CMK (cell line): ENCODE measurements around the gene CMTR1.

Experiments
- DNase-seq: peaks from one replicate; pipeline ENCODE4 v3.0.0-alpha.2; 2010; ENCODE audit warnings: low read depth

The CMTR1 gene

GRCh38 chr6:37512400-37513011, 79.5 kb downstream of the CMTR1 start:
- no peak for DNase-seq

- no peak for DNase-seq
These were observed 80.1 kb downstream of the CMTR1 start for GRCh38 chr6:37513155-37513554.

DNA sequence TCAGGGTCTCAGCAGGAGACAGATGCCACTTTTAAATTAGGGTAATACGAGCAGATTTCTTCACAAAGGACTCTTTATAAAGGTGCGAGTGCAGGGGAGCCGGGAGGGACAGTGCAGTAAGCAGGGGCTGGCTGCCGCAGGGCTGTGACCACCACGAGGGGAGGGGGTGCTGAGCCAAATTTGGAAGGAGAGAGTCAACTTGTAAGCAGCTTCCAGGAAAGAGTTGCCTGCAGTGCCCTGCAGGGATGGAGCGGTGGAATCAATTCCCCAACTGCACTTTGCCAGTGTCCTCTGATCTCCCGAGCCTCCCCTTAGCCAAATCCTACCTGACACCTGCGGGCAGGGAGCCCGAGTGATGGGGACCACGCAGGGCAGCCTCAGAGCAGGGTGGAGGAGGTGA, 80.6 kb downstream of the CMTR1 start:
- DNase-seq, result no peak

GRCh38 chr6:37514321-37514771, 81.3 kb downstream of the CMTR1 start:
- DNase-seq, result no peak

- no peak for DNase-seq
These were observed 81.8 kb downstream of the CMTR1 start for GRCh38 chr6:37514837-37515236.

DNA sequence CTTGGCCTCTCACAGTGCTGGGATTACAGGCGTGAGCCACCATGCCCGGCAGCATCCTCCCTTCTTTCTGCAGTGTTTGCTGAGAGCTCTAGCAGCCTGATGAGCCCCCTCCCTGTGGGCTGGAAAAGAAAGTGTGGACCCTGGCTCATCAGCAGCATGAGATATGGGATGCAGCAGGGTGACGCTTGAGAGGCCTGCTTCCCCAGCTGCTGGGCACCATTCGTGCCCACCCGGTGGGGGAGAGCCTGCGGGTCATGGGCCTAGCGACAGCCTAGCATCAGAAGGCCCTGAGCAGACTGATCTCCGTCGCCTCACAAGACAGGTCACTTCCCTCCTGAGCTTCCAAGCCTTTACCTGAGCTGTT, 82.7 kb downstream of the CMTR1 start:
- no peak for DNase-seq

DNA sequence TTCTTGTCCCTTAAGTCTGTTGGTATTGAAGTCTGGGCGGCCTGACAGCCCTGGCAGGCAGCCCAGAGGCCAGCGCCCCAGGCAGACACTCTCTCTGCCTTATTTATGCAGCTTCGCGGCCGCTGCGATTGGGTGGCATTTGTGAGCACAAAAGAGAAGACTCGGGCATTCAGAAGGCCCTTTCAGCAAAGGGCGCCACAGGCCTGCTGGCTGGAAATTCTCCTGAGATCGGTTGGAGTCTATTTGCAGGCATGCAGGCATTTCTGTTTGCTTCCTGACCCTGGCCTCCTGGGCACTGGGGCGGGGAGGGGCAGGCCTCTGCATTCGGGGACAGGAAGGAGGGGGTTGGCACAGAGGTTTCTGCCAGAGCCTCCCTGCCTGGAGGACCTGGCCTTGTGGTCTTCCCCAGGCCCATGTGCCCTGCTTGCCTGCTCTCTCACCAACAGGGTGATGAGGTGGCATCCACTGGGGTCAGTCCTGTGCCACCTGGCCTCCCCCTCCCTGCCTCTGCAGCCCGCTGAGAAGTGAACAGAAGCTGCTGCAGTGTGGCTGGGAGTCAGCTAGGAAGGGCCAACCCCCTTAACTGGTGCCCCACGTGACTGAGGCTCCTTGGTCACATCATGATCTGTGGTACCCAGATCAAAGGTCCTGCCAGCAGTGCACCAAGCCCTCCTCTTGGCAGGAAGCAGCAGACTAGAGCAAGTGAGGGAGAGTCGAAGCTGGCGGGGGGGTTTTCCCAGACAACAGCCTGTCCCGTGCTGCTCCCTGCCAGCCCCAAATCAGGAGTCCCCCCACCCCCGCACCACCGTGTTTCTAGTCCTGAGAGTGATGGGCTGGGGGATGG, 83.3 kb downstream of the CMTR1 start:
- DNase-seq, result no peak

DNA sequence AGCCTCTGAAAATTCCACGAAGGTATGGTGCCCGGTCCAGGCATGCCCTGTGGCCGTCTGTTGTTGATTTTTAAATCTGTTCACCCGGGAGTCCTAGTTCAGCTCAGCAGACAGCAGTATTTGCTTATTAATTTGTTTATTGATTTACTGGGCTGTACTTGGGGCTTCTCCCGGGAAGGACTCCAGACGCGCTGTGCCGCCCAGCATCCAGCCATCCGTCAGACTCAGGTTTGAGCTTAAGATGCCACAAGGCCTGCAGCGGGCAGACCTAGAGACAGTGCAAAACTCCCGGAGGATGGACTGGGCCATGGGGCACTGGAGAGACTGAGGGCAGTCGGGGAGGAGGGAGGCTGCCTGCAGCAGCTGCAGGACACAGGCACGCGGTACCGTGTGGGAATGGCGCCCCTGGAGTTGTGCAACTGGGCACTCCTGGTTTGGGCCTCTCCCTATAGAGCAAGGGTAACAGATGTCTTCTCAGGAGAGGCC, 83.9 kb downstream of the CMTR1 start:
- DNase-seq, result no peak

- no peak for DNase-seq
These were observed 84.4 kb downstream of the CMTR1 start for GRCh38 chr6:37517411-37517812.

DNA sequence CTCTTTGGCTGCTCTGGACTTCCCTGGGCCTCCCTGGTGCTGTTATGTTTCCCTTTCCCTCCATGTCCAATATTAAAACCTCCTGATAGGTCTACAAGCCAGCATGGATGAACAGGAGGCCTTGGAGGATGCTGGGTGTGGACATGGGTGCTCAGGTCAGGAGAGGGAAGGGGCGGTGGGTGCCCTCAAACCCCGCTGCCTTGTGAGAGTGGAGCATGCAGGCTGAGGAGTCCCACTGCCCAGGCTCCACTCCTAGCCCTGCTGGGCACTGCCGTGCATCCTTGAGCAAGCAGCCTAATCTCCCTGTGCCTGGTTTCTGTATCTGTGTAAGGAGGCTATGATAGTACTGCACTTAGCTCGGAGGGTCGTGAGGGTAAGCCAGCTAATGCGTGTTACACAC, 85.1 kb downstream of the CMTR1 start:
- DNase-seq, result no peak

DNA sequence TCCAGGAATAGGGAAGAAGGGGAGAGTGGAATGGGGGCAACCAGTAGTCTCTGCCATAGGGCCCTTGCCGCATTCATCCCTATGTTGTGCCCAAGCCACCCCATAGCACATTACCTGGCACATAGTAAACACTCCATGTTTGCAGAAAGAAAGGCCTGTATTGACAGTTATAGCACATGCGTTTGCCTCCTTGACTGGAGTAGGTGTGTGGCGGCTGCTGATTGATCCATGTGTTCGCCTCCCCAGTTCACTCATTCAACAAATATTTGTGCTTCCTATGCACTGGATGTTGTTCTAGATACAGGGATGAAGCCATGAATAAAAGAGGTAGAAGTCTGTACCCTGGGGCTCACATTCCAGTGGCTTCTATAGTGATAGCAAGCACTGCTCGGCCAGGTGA, 86.4 kb downstream of the CMTR1 start:
- DNase-seq, result no peak

DNA sequence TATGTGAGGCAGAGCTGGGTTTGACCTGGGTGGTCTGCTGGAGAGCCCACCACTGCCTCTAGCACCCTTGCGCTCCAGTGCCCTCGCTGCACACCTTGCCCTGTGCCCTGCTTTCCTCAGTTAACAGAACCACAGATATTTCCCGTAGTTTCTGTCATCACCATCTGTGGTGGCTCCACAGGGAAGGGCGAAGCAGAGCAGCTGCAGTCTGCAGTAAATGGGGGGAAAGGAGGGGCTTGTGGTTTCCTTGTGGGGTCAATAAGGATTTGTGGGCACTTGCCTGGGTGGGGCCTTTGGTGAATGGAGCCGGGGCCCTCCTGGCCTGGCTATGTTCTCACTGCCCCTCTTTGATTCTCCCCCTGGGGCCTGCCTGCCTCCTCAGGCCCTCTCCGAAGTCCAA, 87.9 kb downstream of the CMTR1 start:
- no peak for DNase-seq

GRCh38 chr6:37521674-37522073, 88.7 kb downstream of the CMTR1 start:
- no peak for DNase-seq

DNA sequence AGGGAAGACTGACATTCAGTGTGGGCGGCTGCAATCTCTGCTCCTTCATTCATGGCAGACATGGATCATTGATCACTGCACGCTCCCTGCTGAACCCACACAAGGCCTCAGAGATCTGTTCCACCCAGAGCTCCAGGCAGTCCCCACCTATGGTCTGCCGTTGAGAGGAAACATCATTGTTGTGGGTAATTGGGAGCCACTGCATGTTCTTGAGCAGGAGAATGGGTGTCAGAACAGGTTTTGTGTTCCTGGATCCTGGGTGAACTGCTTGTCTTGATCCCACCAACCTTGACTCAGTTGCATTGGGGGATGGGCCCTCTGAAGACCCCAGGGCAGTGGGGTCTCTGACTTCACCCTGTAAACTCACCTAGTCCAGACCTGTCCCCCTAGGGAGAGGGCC, 89.8 kb downstream of the CMTR1 start:
- no peak for DNase-seq

DNA sequence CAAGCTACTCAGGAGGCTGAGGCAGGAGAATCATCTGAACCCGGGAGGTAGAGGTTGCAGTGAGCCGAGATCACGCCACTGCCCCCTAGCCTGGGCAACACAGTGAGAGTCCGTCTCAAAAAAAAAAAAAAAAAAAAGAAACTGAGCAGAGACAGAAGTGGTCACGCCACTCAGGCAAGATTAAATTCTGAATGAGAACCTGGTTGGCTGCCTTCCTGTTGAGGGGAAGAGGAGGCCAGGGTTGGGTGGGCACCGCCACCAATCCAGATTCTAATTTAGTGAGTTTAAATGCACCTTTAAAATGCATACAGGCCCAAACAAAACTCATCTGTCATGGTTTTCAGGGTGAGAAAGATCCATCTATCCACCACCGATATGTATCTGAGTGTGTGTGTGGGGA, 90.4 kb downstream of the CMTR1 start:
- DNase-seq, result no peak

DNA sequence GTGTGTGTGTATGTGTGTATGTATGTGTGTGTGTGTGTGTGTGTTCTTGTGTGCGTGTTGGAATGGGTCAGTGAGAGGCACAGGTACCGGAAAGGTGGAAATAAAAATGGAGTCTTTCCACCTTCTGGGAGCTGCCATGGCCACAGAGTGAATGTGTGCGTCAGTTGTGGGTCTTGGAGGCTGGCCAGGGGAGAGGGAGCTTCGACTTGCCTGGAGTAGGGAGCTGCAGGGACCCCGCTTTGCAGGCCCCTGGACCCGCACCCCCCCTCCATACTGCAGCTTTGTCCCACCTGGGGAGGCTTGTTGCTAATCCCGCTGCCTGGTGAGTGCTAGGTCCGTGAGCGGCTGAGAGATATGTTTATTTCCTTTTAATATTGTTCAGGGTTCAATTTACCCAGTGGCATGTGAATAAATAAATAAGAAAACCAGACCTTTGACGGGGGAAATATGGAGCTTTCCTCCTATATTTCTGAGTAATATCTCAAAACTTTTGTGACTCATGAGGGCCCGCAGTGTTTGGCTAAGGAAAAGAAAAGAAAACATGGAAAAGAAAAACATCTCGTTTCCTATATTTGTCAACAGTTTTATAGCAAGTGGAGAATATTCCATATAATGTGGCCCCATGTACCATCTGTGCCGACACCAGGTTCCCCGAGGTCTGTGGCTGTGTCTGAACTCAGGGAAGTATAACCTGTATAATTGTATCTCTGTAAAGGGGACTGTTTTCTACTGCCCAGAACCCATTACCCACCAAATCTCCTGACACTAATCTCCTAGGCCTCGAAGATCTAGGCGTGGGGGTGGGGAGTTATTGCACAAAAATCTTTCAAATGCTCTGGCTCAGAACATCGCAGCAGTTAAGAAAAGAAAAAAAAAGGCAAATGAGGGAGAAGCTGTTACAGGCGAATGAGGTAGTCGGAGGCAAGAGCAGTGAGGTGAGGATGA, 91.3 kb downstream of the CMTR1 start:
- no peak for DNase-seq

GRCh38 chr6:37524970-37525318, 91.9 kb downstream of the CMTR1 start:
- DNase-seq, result no peak

DNA sequence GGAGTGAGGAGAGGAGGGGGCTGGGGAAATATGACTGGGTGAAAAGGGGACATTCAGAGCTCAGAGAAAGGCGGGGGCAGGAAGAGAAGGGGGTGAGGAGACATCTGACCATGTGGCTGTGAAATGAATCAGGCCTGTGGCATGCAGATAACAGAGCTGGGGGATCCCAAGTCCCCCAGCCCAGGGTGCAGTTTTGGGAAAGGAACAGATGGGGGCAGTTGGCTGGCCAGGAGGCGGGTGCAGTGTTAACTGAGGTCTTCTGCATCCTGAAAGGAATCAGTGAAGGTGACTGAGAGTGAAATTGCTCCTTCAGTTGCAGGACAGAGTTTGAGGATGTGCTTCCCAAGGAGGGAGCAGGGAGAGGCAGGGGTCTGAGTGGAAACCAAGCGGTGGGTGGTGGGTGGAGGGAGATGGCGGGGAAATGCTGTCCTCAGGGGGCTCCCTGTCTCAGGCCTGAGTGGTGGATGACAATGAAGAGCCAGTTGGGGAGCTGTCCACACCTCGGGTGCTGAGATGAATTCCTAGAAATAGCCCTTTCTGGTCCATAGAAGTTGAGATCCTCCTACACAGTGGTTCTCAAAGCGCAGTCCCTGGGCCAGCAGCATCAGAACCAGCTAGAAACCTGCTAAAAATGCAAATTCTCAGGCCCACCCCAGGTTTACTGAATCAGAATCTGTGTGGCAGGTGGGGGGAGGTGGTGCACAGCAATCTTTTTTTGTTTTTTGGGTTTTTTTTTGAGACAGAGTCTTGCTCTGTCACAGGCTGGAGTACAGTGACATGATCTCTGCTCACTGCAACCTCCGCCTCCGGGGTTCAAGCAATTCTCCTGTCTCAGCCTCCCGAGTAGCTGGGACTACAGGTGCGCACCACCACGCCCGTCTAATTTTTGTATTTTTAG, 92.7 kb downstream of the CMTR1 start:
- DNase-seq, result no peak

DNA sequence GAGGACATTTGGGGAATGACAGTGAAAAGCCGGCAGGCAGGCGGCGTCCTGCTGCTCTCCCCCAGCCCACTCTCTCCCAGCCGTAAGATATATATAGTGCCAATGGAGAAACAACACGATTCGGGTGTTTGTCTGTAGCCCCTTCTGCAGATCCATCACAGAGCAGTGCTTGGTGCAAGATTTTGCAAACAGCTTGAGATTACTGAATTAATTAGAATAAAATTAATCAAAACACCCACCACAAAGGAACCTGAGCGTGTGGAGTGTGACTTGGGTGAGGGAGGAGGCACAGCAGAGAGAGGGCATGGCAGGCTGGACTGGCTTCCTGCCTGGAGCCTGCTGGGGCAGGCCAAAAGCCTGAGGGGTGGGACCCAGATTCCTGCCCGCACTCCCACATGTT, 95.5 kb downstream of the CMTR1 start:
- DNase-seq, result no peak

DNA sequence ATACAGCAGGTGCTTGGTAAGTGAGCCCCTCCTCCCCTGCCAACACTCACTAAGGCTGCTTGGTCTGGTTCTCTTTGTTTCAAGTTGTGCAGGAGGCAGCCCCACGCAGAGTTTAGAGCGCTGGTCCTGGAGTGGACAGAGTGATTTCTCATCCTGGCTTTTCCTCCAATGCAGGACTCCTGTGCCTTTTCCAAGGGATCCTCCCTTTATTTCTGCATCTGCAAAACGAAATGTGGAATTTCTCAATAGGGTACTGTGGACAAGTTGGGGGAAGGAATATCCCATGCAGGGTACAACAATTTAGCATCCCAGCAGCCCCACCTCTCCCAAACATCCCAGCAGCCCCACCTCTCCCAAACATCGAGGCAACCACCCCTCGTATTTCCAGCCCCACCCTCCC, 97.3 kb downstream of the CMTR1 start:
- DNase-seq, result no peak

GRCh38 chr6:37531026-37531425, 98.0 kb downstream of the CMTR1 start:
- no peak for DNase-seq
